GM19452 (cell line): ENCODE data around the gene AGBL4.
"Not testable (repeated sequence)": the region's sequence is repeated elsewhere in the genome, so short reads cannot be mapped to it uniquely, and the experiment has no call there.

ENCODE experiments used
- ATAC-seq: cut with Tn5 transposase; IDR thresholded peaks from one replicate; pipeline ENCODE4 v1.9.1; 2021; ENCODE audit not compliant: unreplicated experiment

Gene AGBL4

GRCh38 chr1:49448200-49448599 is 575.6 kb downstream of the AGBL4 start:
- no peak for ATAC-seq

DNA sequence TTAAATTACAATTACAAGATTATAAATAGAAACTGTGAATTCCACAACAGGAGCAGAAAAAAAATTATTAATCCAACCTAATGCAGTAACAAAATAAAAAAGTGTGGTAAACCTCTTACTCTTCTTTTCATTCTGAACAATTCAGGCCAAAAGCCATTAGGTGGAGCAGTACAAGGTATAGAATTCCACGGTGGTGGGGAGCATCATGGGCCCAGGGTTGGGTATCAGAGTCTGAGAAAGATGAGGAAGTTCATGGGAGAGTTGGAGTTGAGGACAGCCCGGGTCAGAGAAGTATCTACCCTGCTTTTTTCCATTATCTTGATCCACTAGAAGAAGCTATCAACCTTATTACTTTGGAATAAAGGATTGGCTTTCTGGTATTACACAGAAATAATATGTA is 586.9 kb downstream of the AGBL4 start:
- ATAC-seq, result no peak

DNA sequence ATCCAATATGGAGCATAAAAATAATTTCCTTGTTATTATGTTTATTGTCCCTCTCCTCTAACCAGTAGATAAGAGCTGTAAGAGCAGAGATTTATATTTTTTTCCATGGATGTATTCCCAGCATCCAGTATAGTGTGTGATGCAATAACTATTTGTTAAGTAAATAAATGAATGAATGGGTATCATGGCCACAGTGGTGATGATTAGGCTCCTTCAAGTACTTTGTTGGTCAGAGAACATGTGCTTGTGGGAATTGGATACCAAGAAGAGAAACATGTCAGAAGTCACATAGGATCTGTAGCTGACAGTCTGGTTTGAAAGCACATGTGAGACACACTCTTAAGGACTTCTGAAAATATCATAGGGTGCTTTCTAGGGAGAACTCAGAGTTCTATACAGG is 588.5 kb downstream of the AGBL4 start:
- no peak for ATAC-seq

- ATAC-seq, result no peak
Measured at GRCh38 chr1:49424782-49425181, 599.0 kb downstream of the AGBL4 start.

GRCh38 chr1:49416758-49417157 is 607.0 kb downstream of the AGBL4 start:
- ATAC-seq, result no peak

- no peak for ATAC-seq
Measured at GRCh38 chr1:49408346-49408745, 615.4 kb downstream of the AGBL4 start.

DNA sequence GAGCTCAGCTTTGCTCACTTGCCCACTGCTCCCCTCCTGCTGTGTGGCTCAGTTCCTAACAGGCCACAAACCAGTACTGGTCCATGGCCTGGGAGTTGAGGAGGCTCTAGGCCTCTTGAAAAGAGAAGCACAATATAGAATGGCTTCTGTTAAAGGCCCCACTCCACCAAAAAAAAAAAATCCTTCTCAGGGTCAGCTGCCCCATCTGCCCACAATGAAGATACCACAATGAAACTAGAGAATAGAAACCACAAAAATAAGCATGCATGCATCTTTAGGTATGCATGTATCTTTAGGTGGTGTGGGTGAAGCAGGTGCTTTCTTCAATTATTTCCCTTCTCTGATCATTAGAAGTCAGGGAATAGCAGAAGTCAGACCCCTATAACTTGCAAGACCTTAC is 626.7 kb downstream of the AGBL4 start:
- ATAC-seq, result no peak

DNA sequence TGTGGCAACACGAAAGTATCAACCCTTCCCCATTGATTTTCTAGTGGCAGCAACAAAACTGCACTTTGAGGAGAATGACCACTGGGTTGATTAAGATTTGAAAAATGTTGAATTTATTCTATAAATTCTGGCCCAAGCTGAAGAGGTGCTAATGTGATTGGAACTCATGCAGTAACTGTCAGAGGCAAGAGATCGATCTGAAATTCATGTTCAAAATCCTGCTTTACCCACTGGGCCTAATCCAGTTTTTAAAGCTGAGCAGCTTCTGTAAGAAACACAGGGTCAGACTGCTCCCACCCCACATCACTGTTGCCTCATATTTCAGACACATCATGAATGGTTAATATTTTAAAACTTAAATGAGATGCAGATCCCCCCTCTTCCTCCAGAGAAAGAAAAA is 629.6 kb downstream of the AGBL4 start:
- no peak for ATAC-seq

DNA sequence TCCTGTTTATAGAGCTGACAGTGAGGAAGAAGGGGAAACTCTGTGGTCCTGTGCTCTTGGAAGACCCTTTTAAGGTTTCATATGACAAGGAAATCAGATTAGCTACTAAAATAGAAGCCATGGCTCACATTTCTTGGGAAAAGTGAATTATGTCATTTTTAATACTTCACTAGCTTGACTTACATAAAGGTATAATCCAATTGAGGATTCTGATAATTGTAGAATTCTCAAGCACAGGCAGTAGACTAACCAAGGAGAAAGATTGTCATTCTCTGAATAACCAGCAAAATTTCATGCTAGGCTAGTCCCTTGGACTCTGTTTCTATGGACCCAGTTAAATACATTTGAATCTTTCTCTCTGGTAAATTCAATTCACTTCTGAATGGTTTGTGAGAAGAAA is 634.1 kb downstream of the AGBL4 start:
- ATAC-seq, result no peak

GRCh38 chr1:49364676-49365075 is 659.1 kb downstream of the AGBL4 start:
- ATAC-seq, result no peak

DNA sequence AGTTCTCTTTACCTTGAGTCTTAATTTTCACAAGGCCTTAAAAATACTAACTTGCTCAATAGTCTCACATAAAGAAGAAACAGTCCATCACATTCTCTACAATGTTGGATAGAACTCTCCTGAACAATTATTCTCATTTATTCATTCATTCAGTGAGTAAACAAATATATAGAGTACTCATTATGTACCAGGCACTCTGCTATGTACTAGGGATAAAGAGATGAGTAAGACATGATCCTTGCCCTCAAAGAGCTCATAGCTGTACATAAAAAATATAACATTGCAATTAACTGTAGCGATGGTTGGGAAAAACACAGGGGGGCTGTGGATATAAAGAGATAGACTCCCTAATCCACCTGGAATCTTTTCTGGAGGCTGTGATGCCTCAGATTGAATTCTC is 660.1 kb downstream of the AGBL4 start:
- ATAC-seq, result no peak

DNA sequence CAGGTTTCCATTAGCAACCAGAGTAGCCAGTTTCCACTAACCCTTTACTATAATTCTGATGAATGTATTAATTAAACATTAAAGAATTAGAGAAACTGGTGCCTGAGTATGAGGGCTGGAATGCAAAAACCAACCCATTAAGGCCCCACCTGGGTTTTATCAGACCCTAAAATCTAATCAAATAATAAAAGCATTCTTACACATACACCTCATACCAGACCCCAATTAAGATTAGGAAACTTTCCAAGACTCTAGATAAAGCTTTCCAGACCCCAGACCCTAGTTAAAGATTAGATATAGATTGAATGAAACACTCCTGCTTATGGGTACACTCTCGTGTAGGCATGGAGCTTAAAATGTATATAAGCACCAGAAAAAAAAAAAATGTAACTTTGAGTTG is 665.7 kb downstream of the AGBL4 start:
- no peak for ATAC-seq

DNA sequence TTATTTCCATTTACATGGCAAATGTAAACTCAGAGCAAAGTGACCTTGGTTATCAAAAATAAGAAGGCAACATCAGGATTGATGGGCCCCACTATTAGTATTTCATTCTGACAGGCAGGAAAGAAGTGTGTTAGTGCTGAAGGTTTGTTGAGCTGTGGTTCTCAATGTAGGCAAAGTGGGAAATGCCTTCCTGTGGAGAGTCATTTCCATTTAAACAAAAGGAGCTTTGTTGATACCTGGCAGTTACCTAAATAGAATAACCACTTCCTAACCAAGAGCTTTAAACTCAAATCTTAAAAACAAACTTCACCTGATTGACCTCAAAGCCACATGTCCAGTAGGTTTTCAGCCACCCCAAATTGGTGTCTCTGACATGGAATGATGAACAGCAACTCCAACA is 667.2 kb downstream of the AGBL4 start:
- no peak for ATAC-seq

- no peak for ATAC-seq
Measured at GRCh38 chr1:49351768-49352167, 672.0 kb downstream of the AGBL4 start.

DNA sequence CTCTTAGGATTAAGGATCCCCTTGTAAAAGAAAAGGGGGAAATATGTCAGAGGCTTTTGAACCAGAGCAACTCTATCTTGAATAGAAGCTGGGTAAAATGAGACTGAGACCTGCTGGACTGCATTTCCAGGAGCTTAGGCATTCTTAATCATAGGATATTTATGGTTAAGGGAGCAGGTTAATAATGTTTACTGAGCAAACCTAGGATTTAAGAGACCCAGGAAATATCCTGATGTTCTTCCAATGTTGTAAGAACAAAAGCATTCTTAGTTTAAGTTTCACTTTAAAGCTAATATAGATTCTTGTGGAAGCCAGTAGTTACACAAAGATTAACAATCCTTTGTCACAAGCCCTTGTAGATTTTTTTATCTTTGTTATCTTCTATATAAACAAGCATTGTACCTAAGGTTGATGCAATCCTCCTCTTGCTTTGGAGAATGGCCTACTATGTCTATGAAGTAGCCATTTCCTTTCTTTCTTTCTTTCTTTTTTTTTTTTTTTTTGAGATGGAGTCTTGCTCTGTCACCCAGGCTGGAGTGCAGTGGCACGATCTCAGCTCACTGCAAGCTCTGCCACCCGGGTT is 676.9 kb downstream of the AGBL4 start:
- no peak for ATAC-seq

DNA sequence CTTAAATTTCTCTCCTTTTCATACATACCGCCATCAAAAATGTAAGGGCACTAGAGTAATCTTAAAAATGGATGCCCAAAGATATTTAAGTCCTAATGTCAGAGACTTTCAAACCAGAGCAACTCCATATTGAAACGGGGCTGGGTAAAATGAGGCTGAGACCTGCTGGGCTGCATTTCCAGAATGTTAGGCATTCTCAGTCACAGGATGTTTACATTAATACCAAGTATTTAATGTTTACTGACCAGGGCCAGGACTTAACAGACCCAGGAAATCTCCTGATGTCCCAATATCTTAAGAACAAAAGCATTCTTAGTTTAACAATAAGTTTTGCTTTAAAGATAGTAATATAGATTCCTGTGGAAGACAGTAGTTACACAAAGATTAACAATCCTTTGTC is 683.2 kb downstream of the AGBL4 start:
- no peak for ATAC-seq

GRCh38 chr1:49339043-49339442 is 684.7 kb downstream of the AGBL4 start:
- no peak for ATAC-seq

GRCh38 chr1:49337251-49337650 is 686.5 kb downstream of the AGBL4 start:
- no peak for ATAC-seq

DNA sequence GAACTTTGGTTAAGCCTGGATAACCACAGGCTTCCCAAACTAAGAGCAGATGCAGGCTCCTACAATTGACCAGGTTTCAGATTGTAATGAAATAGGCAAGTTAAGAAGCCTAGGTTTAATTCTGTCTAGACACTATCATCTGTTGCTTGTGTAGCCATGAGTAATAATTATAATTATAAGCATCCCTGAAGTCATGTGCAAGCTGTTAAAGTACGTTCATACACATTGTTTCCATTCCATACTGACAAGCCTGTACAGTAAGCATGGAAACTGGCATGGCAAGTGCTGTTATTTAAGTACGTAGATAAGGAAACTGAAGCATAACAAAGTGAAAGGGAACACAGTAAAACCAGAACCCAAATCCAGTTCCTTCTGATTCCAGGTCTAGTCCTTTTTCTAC is 689.8 kb downstream of the AGBL4 start:
- ATAC-seq, result no peak

DNA sequence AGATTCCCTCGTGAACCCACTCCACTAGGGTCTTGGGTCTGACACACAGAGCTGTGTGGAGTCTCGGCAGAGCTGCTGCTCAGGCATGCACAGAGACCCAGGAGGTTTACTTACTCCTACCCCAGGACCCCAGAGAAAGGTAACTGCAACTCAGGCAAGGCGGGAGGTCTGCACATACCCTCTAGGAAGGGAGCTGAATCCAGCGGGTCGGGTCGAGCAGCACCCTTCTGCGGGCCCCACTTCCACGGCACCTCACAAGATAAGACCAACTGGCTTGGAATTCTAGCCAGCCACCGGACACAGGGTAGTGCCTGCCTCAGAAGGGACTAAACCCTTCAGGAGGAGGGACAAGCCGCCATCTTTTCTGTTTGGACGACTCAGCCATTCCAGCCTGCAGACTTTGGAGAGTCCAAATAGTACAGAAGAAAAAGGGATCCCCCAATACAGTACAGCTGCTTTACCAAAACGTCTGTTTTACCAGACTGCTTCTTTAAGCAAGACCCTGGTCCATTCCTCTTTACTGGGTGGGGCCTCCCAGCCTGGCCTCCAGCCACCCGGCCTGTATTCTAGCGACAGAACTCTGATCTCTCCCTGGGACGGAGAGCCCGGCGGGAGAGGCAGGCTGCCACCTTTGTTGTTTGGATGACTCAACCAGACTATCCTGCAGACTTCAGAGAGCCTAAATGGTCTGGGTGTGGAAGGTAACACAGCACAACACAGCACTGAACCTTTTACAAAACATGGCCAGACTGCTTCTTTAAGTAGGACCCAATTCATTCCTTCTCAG is 692.5 kb downstream of the AGBL4 start:
- no peak for ATAC-seq

GRCh38 chr1:49323925-49324540 is 699.7 kb downstream of the AGBL4 start:
- ATAC-seq, result no peak

- not testable (repeated sequence) for ATAC-seq
Measured at GRCh38 chr1:49320493-49320892, 703.3 kb downstream of the AGBL4 start.
